ENCODE measurements around the gene NXN.

- TF ChIP-seq CTCF (IDR thresholded peaks at IDR 0.05) (no peak), ZFX (IDR thresholded peaks at IDR 0.05; ENCODE audit: borderline replicate concordance) (no peak)
Measured at GRCh38 chr17:824378-824777, 155.2 kb downstream of the NXN start.
